RWPE1 (cell line): ENCODE measurements around the gene PDZD2.

Experiments
- CTCF ChIA-PET: fragments of 350-600 bp; sonication (Branson Sonifier 250); formaldehyde crosslinking; extraction: SDS; loops from one replicate; lab custom pipeline; 2021; lab: Yijun Ruan, JAX
- POLR2A ChIA-PET: fragments of 400-600 bp; formaldehyde crosslinking; extraction: SDS; loops from one replicate; lab custom pipeline; 2020; ENCODE audit warnings: antibody characterized with exemption; ENCODE audit not compliant: low non-redundant PET; lab: Yijun Ruan, JAX
- DNase-seq: peaks from one replicate; pipeline ENCODE4 v3.0.0; 2012; ENCODE audit warnings: low spot score
- H3K27ac ChIP-seq: fragments of 450-650 bp; 2 replicates; pipeline ENCODE4 v1.5.1; 2017
- CTCF ChIP-seq: fragments of 450-650 bp; conservative IDR thresholded peaks from 2 replicates; pipeline ENCODE4 v1.5.1; 2017; ENCODE audit warnings: low read depth, mild to moderate bottlenecking

Gene PDZD2

GRCh38 chr5:31604644-31605043 lies 34.3 kb upstream of the PDZD2 start:
- no peak for TF ChIP-seq CTCF
- ChIA-PET POLR2A (no interaction called here), CTCF (interaction anchor here (0.5 to 0.6 kb wide), 3 partner anchors 9 to 1499 kb away, joined by 3 read pairs; no protein-coding TSS in a partner anchor)
- DNase-seq, result no peak
- H3K27ac ChIP-seq, result no peak overlapping the region

GRCh38 chr5:31605920-31606319 lies 33.0 kb upstream of the PDZD2 start:
- no peak for DNase-seq
- ChIA-PET POLR2A (no interaction called here), CTCF (no interaction called here)
- no peak overlapping the region for H3K27ac ChIP-seq
- no peak for TF ChIP-seq CTCF

GRCh38 chr5:31607546-31607945 lies 31.4 kb upstream of the PDZD2 start:
- POLR2A ChIA-PET, result no interaction called here
- no peak for DNase-seq
- no peak for TF ChIP-seq CTCF
- CTCF ChIA-PET, result interaction anchor here (0.7 kb wide), 1 partner anchor 1775 kb away, joined by 4 read pairs; no protein-coding TSS in a partner anchor
- no peak overlapping the region for H3K27ac ChIP-seq

- no peak for TF ChIP-seq CTCF
- no peak for DNase-seq
- ChIA-PET POLR2A (no interaction called here), CTCF (no interaction called here)
- no peak overlapping the region for H3K27ac ChIP-seq
These were observed 27.9 kb upstream of the PDZD2 start for GRCh38 chr5:31611002-31611401.

GRCh38 chr5:31613651-31614050 lies 25.3 kb upstream of the PDZD2 start:
- CTCF ChIA-PET, result interaction anchor here (0.6 to 0.9 kb wide), 3 partner anchors 15 to 196 kb away, joined by 3 to 10 read pairs (median 3); no protein-coding TSS in a partner anchor
- no peak for TF ChIP-seq CTCF

GRCh38 chr5:31614151-31615020 lies 24.5 kb upstream of the PDZD2 start:
- no peak for DNase-seq
- no peak overlapping the region for H3K27ac ChIP-seq
- POLR2A ChIA-PET, result no interaction called here
- TF ChIP-seq CTCF, result no peak
- CTCF ChIA-PET, result interaction anchor here (0.6 to 0.9 kb wide), 2 partner anchors 16 to 195 kb away, joined by 3 to 4 read pairs; no protein-coding TSS in a partner anchor

More at GRCh38 chr5:31613651-31614050, 25.3 kb upstream of the PDZD2 start:
- no peak overlapping the region for H3K27ac ChIP-seq
- POLR2A ChIA-PET, result no interaction called here
- no peak for DNase-seq
